HCT116 (cell line): ENCODE results near the gene ERBB2. TPM values are rescaled to one million over a fixed set of nuclear protein-coding genes. Genes with fewer than 3 reads are reported as not detected.

Experiments
- ATAC-seq: fragments of 200-7000 bp; cut with Tn5 transposase; 2 replicates; pipeline ENCODE4 v1.9.1; 2020; ENCODE audit warnings: mild to moderate bottlenecking, moderate library complexity
- BruUV-seq: library from RNA; stranded (reverse); fragments of 400-500 nt; replicated peaks from 2 replicates; lab custom pipeline; 2021; lab: Mats Ljungman, UMichigan
- CTCF ChIA-PET: fragments of 300-600 bp; sonication (Branson Sonifier 250); formaldehyde crosslinking; loops from one replicate; lab custom pipeline; 2021; ENCODE audit warnings: antibody characterized with exemption; lab: Charles Lee
- POLR2A ChIA-PET: fragments of 300-600, 350-600 bp; sonication (Branson Sonifier 250); formaldehyde crosslinking; loops from one replicate; lab custom pipeline; 2021; ENCODE audit warnings: antibody characterized with exemption; lab: Charles Lee
- RAD21 ChIA-PET, 2 experiments: fragments of 300-600 bp; sonication (Branson Sonifier 250); formaldehyde crosslinking; loops; one replicate each; lab custom pipeline; 2023; ENCODE audit warnings: low total read pairs in 2 of 2; ENCODE audit not compliant: uncharacterized antibody in 2 of 2, unreplicated experiment in 2 of 2, low non-redundant PET in 1 of 2; lab: Charles Lee
- DNase-seq: peaks from one replicate; pipeline ENCODE4 v3.0.0-alpha.2; 2010; ENCODE audit warnings: low read depth, low spot score
- H2AFZ ChIP-seq: fragments of 200-600 bp; shearing (Covaris generic), sonication (generic); 2 replicates; pipeline ENCODE4 v1.6.1; 2017; ENCODE audit warnings: low read depth, mixed run types, mixed read lengths, antibody characterized with exemption, low read length; ENCODE audit not compliant: poor library complexity, severe bottlenecking
- H3K27ac ChIP-seq: 2 replicates; pipeline ENCODE4 v1.5.1; 2012; ENCODE audit warnings: low read depth, low read length
- H3K27me3 ChIP-seq: fragments of 200-600 bp; sonication (generic); 2 replicates; pipeline ENCODE4 v1.6.1; 2016; ENCODE audit warnings: mixed run types, low read length, mixed read lengths; ENCODE audit not compliant: insufficient read depth
- H3K36me3 ChIP-seq, 2 experiments: fragments of 200-500 bp in 1 of 2; fragments of 200-600 bp in 1 of 2; sonication (Bioruptor generic) in 1 of 2; sonication (generic) in 1 of 2; 2 replicates each; pipeline versions ENCODE4 v1.5.1 to v1.6.1; 2014 to 2016; ENCODE audit warnings: low read length in 2 of 2, inconsistent platforms in 1 of 2, mixed read lengths in 1 of 2, mixed run types in 1 of 2; ENCODE audit not compliant: insufficient read depth in 2 of 2, control insufficient read depth in 1 of 2
- H3K4me1 ChIP-seq, 2 experiments: fragments of 200-600 bp in 1 of 2; sonication (generic) in 1 of 2; 2 replicates each; pipeline versions ENCODE4 v1.5.1 to v1.6.1; 2012 to 2017; ENCODE audit warnings: low read length in 2 of 2, inconsistent platforms in 1 of 2, mild to moderate bottlenecking in 1 of 2, mixed read lengths in 1 of 2, mixed run types in 1 of 2, moderate library complexity in 1 of 2; ENCODE audit not compliant: insufficient read depth in 2 of 2, control insufficient read depth in 1 of 2
- H3K4me2 ChIP-seq: fragments of 200-600 bp; sonication (generic); 2 replicates; pipeline ENCODE4 v1.6.1; 2017; ENCODE audit warnings: mixed run types, low read length, mixed read lengths
- H3K4me3 ChIP-seq, 2 experiments: fragments of 200-600 bp in 1 of 2; sonication (generic) in 1 of 2; replicated peaks in 1 of 2; 2 replicates each; pipeline ENCODE4 v1.5.1; 2011 to 2016; ENCODE audit warnings: low read length in 2 of 2, control low read depth in 1 of 2, low read depth in 1 of 2, mild to moderate bottlenecking in 1 of 2, mixed read lengths in 1 of 2, mixed run types in 1 of 2
- H3K79me2 ChIP-seq: fragments of 200-600 bp; sonication (generic); 2 replicates; pipeline ENCODE4 v1.6.1; 2017; ENCODE audit warnings: mild to moderate bottlenecking, mixed run types, low read length, moderate library complexity, mixed read lengths; ENCODE audit not compliant: insufficient read depth
- H3K9ac ChIP-seq: fragments of 200-600 bp; sonication (generic); 2 replicates; pipeline ENCODE4 v1.6.1; 2016; ENCODE audit warnings: low read length, mixed read lengths
- H3K9me2 ChIP-seq: fragments of 200-600 bp; sonication (generic), shearing (Covaris generic); 2 replicates; pipeline ENCODE4 v1.6.1; 2017; ENCODE audit warnings: mixed run types, mild to moderate bottlenecking, moderate library complexity; ENCODE audit not compliant: insufficient read depth
- H3K9me3 ChIP-seq, 2 experiments: fragments of 200-500 bp in 1 of 2; fragments of 200-600 bp in 1 of 2; sonication (Bioruptor generic) in 1 of 2; sonication (generic) in 1 of 2; 2 replicates each; pipeline ENCODE4 v1.6.1; 2014 to 2017; ENCODE audit warnings: low read length in 2 of 2, mixed read lengths in 2 of 2, inconsistent platforms in 1 of 2, low read depth in 1 of 2, mild to moderate bottlenecking in 1 of 2, mixed run types in 1 of 2, moderate library complexity in 1 of 2; ENCODE audit not compliant: control insufficient read depth in 1 of 2, insufficient read depth in 1 of 2
- H4K20me1 ChIP-seq: fragments of 200-600 bp; sonication (generic), shearing (Covaris generic); 2 replicates; pipeline ENCODE4 v1.6.1; 2017; ENCODE audit warnings: mixed run types, mild to moderate bottlenecking, moderate library complexity; ENCODE audit not compliant: insufficient read depth
- CBX3 ChIP-seq: IDR thresholded peaks from 2 replicates; pipeline ENCODE4 v1.6.1; 2012; ENCODE audit warnings: low read depth
- EGR1 ChIP-seq: IDR thresholded peaks from 2 replicates; pipeline ENCODE4 v1.6.1; 2012; ENCODE audit warnings: low read depth
- ELF1 ChIP-seq: IDR thresholded peaks from 2 replicates; pipeline ENCODE4 v1.6.1; 2012; ENCODE audit warnings: low read depth, borderline replicate concordance
- JUND ChIP-seq: IDR thresholded peaks from 2 replicates; pipeline ENCODE4 v1.6.1; 2012
- MAX ChIP-seq: IDR thresholded peaks from 2 replicates; pipeline ENCODE4 v1.6.1; 2012
- RAD21 ChIP-seq: IDR thresholded peaks from 2 replicates; pipeline ENCODE4 v1.6.1; 2012; ENCODE audit warnings: low read depth, mild to moderate bottlenecking
- REST ChIP-seq: IDR thresholded peaks from 2 replicates; pipeline ENCODE4 v1.6.1; 2012; ENCODE audit warnings: low read depth
- SIN3A ChIP-seq: IDR thresholded peaks from 2 replicates; pipeline ENCODE4 v1.6.1; 2012; ENCODE audit warnings: low read depth
- SRF ChIP-seq: IDR thresholded peaks from 2 replicates; pipeline ENCODE4 v1.6.1; 2012; ENCODE audit warnings: low read depth
- TCF7L2 ChIP-seq: IDR thresholded peaks from 2 replicates; pipeline ENCODE4 v1.7.0; 2011; ENCODE audit warnings: borderline replicate concordance, inconsistent platforms; ENCODE audit not compliant: insufficient read depth, insufficient read length; ENCODE audit errors: extremely low read depth
- YY1 ChIP-seq: IDR thresholded peaks from 2 replicates; pipeline ENCODE4 v1.6.1; 2011; ENCODE audit warnings: low read length, low read depth, moderate library complexity, mild to moderate bottlenecking; ENCODE audit not compliant: insufficient replicate concordance; ENCODE audit errors: extremely low read depth
- ZFX ChIP-seq: fragments of 450-650 bp; IDR thresholded peaks from 2 replicates; pipeline ENCODE4 v1.6.1; 2017
- ZNF274 ChIP-seq: fragments of 200-500 bp; sonication (Bioruptor generic); IDR thresholded peaks from 2 replicates; pipeline ENCODE4 v1.6.1; 2014; ENCODE audit warnings: mild to moderate bottlenecking, low read depth, low read length, inconsistent platforms
- intact Hi-C: fragments of 100-400 bp; cut with micrococcal nuclease; formaldehyde crosslinking; loops from 2 replicates; pipeline ENCODE4 v1.10.0; 2022
- total RNA-seq: library from RNA; stranded (reverse); gene quantifications from one replicate; pipeline ENCODE4 v1.2.1, GENCODE V29; 2021; ENCODE audit not compliant: unreplicated experiment

The ERBB2 gene
- total RNA-seq, 1 experiment from 2014 or later, result 75.8 TPM

GRCh38 chr17:39774047-39774446 lies 74.2 kb downstream of the ERBB2 start:
- Histone ChIP-seq H3K27me3 (peaks cover 6% of the 10 kb centered on the region; the same call in 1 of the 2 replicates), H3K27ac (no peak overlapping the region), H3K4me3 (no peak overlapping the region), H3K9me2 (no peaks in the 10 kb centered on the region), H3K36me3 (no peaks in the 10 kb centered on the region), H3K9me3 (no peaks in the 10 kb centered on the region), H3K4me2 (no peak overlapping the region), H3K79me2 (no peaks in the 10 kb centered on the region), H3K4me1 (peaks cover 12 to 26% of the 10 kb centered on the region in 2 experiments), H3K9ac (no peak overlapping the region), H4K20me1 (no peaks in the 10 kb centered on the region), H2AFZ (no peak overlapping the region)
- ChIA-PET POLR2A (no interaction called here), RAD21 (no interaction called here), CTCF (no interaction called here)
- TF ChIP-seq ELF1, result no peak
- peak; percentile 41; the same call in 1 of the 2 replicates for TF ChIP-seq CBX3
- TF ChIP-seq MAX, result peak; percentile 57; the same call in 1 of the 2 replicates
- no peak for TF ChIP-seq EGR1
- no peak for ATAC-seq
- DNase-seq, result no peak
- intact Hi-C loops, result no loop called here
- BruUV-seq, result no TSS peak

- no peak overlapping the region for H2AFZ ChIP-seq
- H3K27me3 ChIP-seq, result peaks cover 5% of the 10 kb centered on the region; the same call in 1 of the 2 replicates
- TF ChIP-seq REST (no peak), RAD21 (no peak), ZFX (no peak), ZNF274 (no peak), SRF (no peak), JUND (no peak), CBX3 (no peak), TCF7L2 (no peak), SIN3A (no peak), ELF1 (no peak), YY1 (no peak)
- no peaks in the 10 kb centered on the region for H4K20me1 ChIP-seq
- H3K4me3 ChIP-seq, result no peak overlapping the region
- no peaks in the 10 kb centered on the region for H3K79me2 ChIP-seq
- no peaks in the 10 kb centered on the region for H3K9me3 ChIP-seq
- no TSS peak for BruUV-seq
- H3K27ac ChIP-seq, result no peak overlapping the region
- ChIA-PET POLR2A (no interaction called here), RAD21 (no interaction called here), CTCF (interaction anchor here (1.3 kb wide), 1 partner anchor 153 kb away, joined by 3 read pairs; no protein-coding TSS in a partner anchor)
- intact Hi-C loops, result no loop called here
- H3K9ac ChIP-seq, result no peak overlapping the region
- H3K9me2 ChIP-seq, result no peaks in the 10 kb centered on the region
- H3K4me1 ChIP-seq, result peaks cover 6 to 17% of the 10 kb centered on the region in 2 experiments; a peak in 3 of 4 replicates
- no peak overlapping the region for H3K4me2 ChIP-seq
- H3K36me3 ChIP-seq, result no peaks in the 10 kb centered on the region
- no peak for DNase-seq
- no peak for ATAC-seq
These were observed 75.2 kb downstream of the ERBB2 start for GRCh38 chr17:39775031-39775430.
